ENCODE data around the gene ELOVL6.
"Not testable (repeated sequence)": the region's sequence is repeated elsewhere in the genome, so short reads cannot be mapped to it uniquely, and the experiment has no call there.

Gene ELOVL6

DNA sequence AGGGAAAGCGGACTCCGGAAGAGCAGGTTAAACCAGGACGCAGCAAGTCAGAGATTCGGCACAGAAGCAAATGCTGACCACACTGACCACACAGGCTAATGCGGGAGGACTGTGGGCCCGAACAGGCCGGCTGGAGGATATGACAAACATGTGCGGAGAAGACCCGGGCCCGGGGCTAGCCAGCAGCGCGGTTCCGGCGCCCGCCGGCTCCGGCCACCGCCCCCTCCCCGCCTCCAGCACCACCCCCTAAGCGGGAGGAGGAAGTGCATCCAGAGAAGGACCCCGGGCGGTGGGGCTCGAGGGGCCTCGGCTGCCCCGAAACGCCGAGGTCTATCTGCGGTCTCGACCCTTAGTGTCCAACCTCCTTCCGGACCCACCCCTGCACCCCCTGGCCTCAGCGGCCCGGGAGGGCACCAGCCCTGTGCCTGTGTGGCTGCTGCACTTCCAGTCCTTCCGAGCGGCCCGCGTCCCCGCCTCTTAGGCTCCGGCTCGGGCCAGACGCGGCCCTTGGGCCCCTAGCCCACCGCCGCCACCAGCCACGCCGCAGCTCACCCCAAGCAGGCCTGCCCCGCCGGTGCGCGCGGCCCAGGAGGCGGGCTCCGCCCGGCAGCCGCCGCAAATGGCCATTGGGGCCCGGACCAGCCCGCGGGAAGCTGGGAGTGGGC, 2.1 kb downstream of the ELOVL6 start:
- DNase-seq: no peak

- no peak for DNase-seq
These were observed 2.7 kb downstream of the ELOVL6 start for GRCh38 chr4:110195561-110196205.

DNA sequence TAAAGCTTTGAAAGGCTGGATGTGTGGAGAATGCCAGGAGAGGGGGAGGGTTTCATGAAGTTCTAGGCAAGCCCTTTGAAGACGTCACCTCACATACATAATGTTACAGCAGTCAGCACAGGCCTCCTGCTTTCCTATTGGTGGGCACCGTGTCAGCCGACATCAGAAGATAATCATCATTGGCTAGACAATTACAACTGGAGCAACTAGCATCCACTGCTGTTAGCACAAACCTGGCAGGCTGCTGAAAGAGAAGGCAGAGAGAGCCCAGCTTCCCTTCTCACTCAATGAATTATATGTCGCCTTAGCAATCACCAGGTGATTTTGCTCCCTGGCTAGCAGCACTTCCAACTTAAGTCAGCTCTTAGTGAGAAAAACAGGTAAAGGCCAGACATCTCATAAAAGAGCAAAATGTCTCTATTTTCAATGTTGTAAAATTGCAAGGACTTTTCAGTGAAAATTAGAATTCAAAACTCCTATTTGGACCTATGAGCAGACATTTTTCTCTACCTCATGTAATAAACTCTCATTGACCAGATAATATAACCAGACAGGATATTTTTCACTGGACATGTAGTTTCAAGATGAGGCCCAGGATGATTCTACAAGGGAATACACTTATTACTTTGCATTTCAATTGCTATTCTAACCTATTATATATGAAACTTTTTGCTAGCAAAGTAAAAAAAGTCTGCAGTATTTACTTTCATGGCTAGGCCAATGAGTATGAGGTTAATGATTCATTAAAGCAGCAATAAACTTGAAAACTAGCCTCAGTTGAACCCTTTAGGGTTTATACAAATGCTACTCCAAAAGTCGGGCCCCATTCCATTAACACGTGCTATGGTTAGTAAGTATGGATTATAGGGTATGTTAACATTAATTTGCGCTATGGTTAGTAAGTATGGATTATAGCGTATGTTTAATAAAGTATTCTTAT, 4.3 kb downstream of the ELOVL6 start:
- no peak for DNase-seq

- DNase-seq: not testable (repeated sequence)
These were observed 5.1 kb downstream of the ELOVL6 start for GRCh38 chr4:110193287-110193686.

DNA sequence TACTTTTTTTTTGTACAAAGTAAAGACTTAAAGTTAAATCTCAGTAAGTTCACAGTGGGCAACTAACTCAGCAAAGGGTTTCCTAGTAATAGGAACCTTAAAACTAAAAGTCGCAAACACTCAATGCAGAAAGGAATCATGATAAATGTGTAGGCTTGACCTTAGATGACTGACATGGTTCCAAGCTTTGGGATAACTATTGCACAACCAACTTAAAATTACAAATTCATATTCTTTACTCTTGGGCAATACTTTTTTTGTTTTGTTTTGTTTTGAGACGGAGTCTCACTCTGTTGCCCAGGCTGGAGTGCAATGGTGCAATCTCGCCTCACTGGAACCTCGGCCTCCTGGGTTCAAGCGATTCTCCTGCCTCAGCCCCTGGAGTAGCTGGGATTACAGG, 8.2 kb downstream of the ELOVL6 start:
- DNase-seq: no peak

DNA sequence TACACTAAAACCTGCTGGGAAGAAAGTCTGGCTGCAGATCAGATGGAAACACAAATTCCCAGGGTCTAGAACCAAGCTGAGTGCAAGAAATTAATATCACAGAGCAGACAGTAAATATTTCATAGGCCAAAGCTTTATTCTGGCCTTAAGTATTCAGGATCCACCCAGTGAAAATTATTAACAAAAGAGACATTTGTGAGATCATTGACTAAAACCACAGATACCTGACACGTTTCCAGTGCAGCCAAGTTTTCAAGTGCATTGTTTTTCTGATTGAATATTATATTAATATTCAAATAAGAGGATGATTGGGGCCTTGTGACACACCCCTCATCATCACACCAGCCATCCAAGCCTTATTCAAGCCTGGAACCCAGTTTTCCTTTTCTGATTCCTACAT, 10.3 kb downstream of the ELOVL6 start:
- DNase-seq: no peak

DNA sequence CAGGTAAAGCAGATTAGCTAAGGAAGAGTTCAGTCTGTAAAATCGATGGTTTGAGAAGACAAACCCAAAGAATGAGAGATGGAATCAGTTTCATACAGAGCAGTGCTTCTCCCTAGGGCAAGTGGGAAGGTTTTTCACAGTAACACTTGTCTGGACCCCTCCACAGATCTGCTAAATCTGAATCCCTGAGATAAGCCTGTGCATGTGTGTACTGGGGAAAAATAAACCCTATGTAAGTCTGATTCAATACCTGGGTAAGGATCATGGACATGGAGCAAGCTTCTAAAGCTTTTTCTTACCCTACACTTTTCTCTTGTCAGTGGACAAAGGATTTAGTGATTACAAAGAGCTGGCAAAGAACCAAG, 13.6 kb downstream of the ELOVL6 start:
- no peak for DNase-seq

DNA sequence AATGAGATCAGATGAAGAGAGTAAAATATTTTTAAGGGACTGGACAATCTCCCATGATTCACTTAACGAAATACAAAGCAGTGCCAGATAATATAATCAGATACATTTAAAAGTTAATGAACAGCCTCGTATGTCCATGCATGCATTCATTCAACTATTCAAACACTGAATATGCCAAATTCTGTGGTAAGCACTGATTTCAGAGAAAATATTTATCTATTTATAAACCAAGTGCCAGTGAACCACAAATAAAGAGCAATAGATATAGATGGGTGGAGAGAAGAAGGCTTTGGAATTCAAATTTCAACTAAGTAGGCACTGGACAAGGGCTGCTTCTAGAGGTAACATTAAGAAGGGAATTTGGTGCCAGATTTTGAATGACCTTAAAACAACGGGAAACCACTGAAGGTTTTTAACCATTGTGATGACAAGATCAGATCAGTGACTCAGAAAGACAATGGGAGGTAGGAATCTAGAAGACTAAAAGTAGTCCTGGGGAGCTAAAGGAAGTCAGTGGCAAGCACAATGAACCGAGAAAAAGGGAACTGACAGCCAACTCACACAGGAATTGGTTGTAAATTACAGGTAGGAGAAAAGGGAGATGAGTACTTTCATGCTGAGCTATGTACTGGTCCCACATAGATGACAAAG, 14.2 kb downstream of the ELOVL6 start:
- DNase-seq: no peak

DNA sequence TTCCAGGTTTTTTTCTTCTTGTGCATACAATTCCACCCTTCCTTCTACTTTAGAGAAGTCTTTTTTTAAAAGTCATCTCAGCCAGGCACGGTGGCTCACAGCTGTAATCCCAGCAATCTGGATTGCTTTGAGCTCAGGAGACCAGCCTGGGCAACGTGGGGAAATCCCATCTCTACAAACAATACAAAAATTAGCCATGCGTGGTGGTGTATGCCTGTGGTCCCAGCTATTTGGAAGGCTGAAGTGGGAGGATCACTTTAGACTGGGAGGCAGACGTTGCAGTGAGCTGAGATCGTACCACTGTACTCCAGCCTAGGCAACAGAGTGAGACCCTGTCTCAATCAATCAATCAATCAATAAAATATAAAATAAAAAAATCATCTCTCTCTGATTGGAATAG, 14.8 kb downstream of the ELOVL6 start:
- DNase-seq: no peak

- DNase-seq: no peak
These were observed 15.4 kb downstream of the ELOVL6 start for GRCh38 chr4:110183058-110183457.

DNA sequence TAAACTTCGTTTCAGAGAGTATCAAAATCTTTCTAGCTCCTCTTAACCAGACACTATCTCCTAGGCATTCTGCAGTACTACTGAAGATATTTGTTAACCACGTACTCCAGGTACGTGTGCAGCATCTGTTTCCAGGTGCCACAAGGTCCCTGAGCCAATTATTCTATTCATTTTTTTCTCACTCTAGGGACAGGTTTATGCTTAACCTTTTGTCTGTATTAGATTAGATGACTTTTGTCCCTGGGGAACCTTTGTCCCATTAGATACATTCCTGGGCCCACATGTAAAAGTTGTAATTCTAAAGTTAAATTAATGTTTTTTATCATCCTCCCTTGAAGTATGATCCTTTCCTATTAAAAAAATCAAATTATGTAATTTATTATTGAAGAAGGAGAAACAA, 16.5 kb downstream of the ELOVL6 start:
- no peak for DNase-seq

GRCh38 chr4:110175634-110176033, 22.8 kb downstream of the ELOVL6 start:
- DNase-seq: no peak

DNA sequence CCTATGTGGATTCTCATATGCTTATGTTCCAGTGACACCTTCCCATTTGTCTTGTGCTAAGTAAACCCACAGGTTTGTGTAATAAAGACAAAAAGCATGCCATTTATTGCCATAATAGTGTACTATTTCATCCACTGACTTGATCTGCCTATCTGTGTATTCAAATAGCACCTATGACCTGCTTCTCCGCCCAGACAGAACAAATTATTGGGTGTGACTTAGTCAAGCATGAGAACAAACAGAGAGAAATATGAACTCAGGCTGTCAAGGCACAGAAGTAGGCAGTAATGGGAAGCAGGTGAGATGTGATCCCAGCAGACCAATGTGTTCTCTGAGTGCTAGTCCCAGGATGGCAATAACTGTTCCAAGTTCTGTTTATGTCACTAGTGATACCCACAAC, 25.4 kb downstream of the ELOVL6 start:
- DNase-seq: no peak

- no peak for DNase-seq
These were observed 26.4 kb downstream of the ELOVL6 start for GRCh38 chr4:110171971-110172370.

- no peak for DNase-seq
These were observed 27.6 kb downstream of the ELOVL6 start for GRCh38 chr4:110170861-110171260.

GRCh38 chr4:110165382-110166286, 32.8 kb downstream of the ELOVL6 start:
- DNase-seq: no peak

DNA sequence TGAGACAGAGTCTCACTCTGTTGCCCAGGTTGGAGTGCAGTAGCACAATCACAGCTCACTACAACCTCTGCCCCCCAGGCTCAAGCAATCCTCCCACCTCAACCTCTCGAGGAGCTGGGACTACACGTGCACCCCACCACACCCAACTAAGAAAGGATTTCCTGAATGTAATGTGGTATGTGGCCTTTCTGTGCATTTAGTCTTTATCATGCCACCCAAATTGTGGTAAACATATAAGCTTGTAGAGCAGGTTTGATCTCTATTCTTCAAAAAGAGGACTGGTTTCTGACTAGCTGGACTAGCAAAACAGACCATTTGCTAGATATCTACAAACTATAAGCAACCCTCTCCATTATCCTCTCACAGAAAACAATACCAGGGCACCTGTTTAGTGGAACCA, 33.6 kb downstream of the ELOVL6 start:
- DNase-seq: no peak

GRCh38 chr4:110164251-110164650, 34.2 kb downstream of the ELOVL6 start:
- DNase-seq: no peak

DNA sequence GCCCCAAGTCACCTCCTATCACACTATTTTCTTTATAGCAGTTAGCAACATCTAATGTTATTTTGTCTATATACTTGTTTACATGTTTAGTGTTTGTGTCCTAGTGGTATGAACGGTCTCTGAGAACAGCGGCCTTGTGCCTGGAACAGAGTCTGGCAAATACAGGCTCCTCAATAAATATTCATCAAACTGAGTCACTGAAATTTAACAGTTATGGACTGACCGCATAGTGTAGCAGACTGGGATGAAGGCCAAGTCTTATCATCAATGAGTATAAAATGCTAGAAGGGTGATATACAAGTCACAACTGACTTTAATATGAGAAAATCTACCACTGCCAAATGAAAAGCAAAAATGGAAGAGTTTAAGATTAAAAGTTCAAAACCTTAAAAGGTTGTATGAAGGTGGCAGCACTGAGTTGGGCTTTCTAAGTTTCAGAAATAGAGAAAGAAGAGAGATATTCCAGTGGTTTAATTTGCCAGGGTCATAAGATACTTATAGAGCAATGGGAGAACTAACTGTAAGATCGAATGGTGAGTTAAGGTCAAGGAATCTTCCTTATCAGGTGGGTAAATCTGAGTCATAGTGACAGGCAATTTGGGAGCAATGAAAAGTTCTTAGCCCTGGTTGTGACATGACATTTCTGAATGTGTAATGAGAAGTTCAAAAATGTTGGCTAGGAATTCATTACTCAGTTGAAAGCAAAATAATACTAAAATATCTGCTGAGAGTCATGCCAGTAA, 34.9 kb downstream of the ELOVL6 start:
- no peak for DNase-seq

GRCh38 chr4:110160618-110161017, 37.8 kb downstream of the ELOVL6 start:
- no peak for DNase-seq

DNA sequence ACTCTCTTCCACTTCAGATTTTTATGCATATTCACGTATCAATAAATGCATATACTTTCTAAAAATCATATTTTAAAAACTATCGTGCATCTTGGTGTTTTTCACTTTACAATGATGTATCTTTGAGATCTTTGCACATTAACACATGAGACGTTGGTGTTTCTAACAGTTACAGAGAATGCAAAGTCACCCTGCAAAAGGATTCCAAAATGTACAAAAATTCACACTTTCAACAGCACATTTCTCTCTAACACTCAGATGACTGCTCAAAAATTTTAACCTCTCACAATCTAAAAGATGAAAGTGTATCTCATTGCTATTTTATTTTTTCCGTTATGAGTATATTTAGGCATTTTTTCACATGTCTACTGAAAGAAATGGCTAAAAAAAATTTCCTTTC, 38.9 kb downstream of the ELOVL6 start:
- no peak for DNase-seq

DNA sequence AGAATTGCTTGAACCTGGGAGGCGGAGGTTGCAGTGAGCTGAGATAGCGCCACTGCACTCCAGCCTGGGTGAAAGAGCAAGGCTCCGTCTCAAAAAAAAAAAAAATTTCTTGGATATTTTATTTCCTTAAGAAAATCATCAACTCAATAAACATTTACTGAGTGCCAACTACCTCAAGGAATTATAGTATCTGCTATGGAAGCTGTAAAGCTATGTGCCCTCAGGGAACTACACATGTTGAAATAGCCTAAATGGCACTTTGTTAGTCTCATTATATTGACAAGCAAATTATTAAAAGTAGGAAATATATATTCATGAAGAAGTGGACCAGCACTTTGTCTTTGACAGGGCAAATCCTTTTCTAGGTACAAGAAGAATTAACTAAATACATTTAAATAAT, 40.8 kb downstream of the ELOVL6 start:
- DNase-seq: no peak

Data from GOT3 (cell line).